T-helper 1 cell treated with Interleukin-12 subunit alpha and Interleukin-12 subunit beta and Interleukin-4 antibody, amounts not matched to agents 30 μg/mL and 1 μg/mL, for 36 hours (primary cell): ENCODE measurements around the gene CDHR3.

Source experiments
- H3K27ac Mint-ChIP-seq: one replicate; pipeline ENCODE4 v1.8.0; 2021; ENCODE audit warnings: mild to moderate bottlenecking, mixed read lengths
- H3K27me3 Mint-ChIP-seq: one replicate; pipeline ENCODE4 v1.8.0; 2021; ENCODE audit warnings: low read depth, mixed read lengths
- H3K36me3 Mint-ChIP-seq: one replicate; pipeline ENCODE4 v1.8.0; 2021; ENCODE audit warnings: low read depth, mixed read lengths
- H3K4me1 Mint-ChIP-seq: one replicate; pipeline ENCODE4 v1.8.0; 2021; ENCODE audit warnings: low read depth, mixed read lengths
- H3K4me3 Mint-ChIP-seq: one replicate; pipeline ENCODE4 v1.8.0; 2021; ENCODE audit warnings: mild to moderate bottlenecking, moderate library complexity, mixed read lengths
- H3K9me3 Mint-ChIP-seq: one replicate; pipeline ENCODE4 v1.8.0; 2021; ENCODE audit warnings: mixed read lengths

CDHR3 gene

DNA sequence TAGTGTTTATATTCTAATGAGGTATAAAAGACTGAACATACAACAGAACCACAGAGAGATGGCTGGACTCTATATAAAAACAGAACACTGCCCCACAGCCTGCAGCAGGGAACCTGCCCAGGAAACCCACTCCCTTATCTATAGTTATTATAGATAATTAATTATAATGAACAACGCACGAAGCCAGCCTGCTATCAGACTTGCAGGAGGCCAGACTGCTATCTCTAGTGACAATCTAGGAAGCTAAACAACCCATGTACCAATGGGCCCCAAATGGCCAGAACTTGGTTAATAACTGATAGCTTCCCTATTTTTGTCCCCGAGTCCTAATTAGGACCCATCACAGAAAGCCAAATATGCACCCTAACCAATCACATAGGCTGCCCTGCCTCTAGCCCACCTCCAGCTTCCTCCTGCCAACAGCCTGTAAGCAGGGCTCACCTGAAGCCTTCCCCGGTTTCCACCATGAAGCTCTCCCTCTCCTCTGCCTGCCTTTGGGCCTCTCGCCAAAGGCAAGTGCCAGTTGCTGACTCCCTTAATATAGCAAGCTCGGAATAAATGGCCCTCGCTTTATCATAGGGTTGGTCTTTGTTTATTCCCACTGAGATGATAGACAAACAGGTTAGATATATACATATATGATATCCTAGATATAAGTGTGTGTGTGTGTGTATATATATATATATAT is 74.6 kb downstream of the CDHR3 start:
- peaks cover 5% of the 10 kb centered on the region for H3K4me1 Mint-ChIP-seq
- no peaks in the 10 kb centered on the region for H3K36me3 Mint-ChIP-seq
- peaks cover 35% of the 10 kb centered on the region for H3K27me3 Mint-ChIP-seq
- H3K4me3 Mint-ChIP-seq, result no peak overlapping the region
- no peaks in the 10 kb centered on the region for H3K9me3 Mint-ChIP-seq
- no peak overlapping the region for H3K27ac Mint-ChIP-seq

DNA sequence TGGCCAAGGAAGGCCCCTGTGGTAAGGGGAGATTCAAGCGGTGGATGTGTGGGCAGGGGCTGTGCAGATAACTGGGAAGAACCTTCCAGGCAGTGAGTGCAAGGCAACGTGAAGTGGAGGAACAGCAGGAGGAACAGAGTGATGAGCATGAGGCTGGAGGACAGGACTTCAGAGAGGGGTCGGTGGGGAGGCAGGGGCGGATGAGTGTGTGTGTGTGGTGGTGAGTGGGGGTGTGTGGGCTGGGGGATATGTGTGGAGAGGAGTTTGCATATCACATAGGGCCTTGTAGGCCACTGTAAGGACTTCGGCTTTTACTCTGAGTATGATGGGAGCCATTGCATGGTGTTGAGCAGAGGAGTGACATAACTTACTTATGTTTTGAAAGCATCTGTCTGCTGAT is 75.2 kb downstream of the CDHR3 start:
- Mint-ChIP-seq H3K36me3 (no peaks in the 10 kb centered on the region), H3K27ac (no peak overlapping the region), H3K4me3 (no peak overlapping the region), H3K4me1 (peaks cover 9% of the 10 kb centered on the region), H3K9me3 (no peaks in the 10 kb centered on the region), H3K27me3 (peaks cover 33% of the 10 kb centered on the region)

DNA sequence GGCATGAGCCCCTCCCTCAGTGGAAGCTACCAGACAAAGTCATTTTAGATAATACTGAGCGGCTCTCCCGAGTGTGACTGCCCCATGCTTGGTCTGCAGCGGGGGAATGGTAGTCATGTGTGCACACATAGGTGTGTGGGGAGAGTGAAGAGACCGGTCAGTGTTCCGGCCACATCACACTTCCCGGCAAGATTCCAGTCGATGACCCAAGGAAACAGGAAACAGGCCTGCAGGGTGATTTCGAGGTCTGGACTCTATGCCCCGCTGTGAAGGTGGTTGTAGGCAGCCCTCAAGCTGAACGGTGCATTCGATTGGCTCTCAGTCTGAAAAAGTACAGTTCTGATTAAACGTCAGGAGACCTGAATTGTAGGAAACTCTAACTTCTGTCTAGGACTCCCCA is 75.9 kb downstream of the CDHR3 start:
- H3K4me1 Mint-ChIP-seq, result peaks cover 9% of the 10 kb centered on the region
- no peaks in the 10 kb centered on the region for H3K9me3 Mint-ChIP-seq
- no peak overlapping the region for H3K27ac Mint-ChIP-seq
- peaks cover 36% of the 10 kb centered on the region for H3K27me3 Mint-ChIP-seq
- no peak overlapping the region for H3K4me3 Mint-ChIP-seq
- H3K36me3 Mint-ChIP-seq, result no peaks in the 10 kb centered on the region

DNA sequence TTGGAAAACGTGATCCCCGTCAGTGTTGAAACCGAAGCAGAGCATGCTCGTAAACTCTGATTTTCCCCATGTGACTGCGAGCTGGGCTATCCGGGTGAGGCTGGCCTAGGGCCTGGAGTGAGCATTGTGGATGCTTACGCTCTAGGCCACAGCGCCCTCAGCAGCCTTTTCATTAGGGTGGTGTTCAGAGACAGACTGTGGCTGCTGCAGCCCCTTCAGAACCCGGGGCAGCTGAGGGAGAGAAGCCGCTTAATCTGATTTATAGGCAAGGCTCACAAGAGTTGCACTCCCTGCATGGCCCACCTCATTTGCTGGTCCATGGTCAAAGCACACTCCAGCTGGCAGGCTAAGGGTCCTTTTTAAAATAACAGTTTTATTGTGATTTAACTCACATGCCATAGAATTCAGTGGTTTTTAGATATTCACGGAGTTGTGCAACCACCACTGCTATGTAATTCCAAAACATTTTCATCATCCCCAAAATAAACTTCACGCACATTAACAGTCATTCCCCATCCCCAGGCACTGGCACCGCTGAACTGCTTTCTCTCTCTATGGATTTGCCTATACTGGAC is 76.5 kb downstream of the CDHR3 start:
- H3K27ac Mint-ChIP-seq, result no peak overlapping the region
- H3K36me3 Mint-ChIP-seq, result no peaks in the 10 kb centered on the region
- no peak overlapping the region for H3K4me3 Mint-ChIP-seq
- H3K9me3 Mint-ChIP-seq, result no peaks in the 10 kb centered on the region
- H3K4me1 Mint-ChIP-seq, result peaks cover 9% of the 10 kb centered on the region
- peaks cover 40% of the 10 kb centered on the region for H3K27me3 Mint-ChIP-seq

DNA sequence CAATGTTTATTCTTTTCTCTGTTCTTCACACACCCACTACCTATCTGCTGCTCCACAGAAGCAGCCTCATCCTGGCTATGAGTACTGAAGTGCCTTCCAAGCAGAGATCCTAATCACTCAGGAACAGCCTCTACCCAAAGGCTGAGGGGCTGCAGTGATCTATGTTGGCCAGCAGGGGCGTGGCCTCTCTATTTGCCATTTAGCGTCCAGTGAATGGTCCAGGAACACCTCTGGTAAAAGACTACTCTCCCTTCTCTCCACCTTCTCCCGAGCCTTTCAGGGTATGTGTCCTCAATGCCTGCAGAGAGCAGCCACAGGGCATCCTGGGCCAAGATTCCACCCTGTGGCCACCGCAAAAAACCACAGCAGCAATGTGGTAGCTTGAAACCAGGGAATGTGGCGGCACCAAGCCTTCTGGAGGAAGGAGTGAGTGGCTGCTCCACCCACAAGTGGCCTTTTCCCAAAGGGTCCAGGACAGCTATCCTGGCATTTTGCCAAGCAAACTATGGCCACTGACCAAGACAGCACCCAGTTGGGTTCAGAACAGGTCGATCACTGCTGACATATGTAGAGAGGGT is 78.2 kb downstream of the CDHR3 start:
- no peak overlapping the region for H3K27ac Mint-ChIP-seq
- peaks cover 51% of the 10 kb centered on the region for H3K27me3 Mint-ChIP-seq
- no peak overlapping the region for H3K4me3 Mint-ChIP-seq
- no peaks in the 10 kb centered on the region for H3K9me3 Mint-ChIP-seq
- H3K36me3 Mint-ChIP-seq, result no peaks in the 10 kb centered on the region
- peaks cover 9% of the 10 kb centered on the region for H3K4me1 Mint-ChIP-seq

DNA sequence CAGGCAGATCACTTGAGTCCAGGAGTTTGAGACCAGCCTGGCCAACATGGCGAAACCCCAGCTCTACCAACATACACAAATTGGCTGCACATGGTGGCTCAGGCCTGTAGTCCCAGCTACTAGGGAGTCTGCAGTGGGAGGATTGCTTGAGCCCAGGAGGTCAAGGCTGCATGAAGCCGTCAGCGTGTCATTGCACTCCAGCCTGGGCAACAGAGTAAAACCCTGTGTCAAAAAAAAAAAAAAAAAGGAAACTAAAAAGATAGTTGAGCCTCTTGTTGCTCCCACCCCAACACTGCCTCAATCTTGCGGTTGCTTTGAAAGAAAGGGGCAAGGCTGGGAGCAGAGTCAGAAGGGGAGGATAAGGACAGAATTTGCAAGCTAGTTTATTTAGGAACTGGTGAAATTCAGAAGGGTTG is 79.1 kb downstream of the CDHR3 start:
- Mint-ChIP-seq H3K36me3 (no peaks in the 10 kb centered on the region), H3K27me3 (peaks cover 58% of the 10 kb centered on the region), H3K4me1 (peaks cover 9% of the 10 kb centered on the region), H3K4me3 (no peak overlapping the region), H3K27ac (no peak overlapping the region), H3K9me3 (no peaks in the 10 kb centered on the region)

DNA sequence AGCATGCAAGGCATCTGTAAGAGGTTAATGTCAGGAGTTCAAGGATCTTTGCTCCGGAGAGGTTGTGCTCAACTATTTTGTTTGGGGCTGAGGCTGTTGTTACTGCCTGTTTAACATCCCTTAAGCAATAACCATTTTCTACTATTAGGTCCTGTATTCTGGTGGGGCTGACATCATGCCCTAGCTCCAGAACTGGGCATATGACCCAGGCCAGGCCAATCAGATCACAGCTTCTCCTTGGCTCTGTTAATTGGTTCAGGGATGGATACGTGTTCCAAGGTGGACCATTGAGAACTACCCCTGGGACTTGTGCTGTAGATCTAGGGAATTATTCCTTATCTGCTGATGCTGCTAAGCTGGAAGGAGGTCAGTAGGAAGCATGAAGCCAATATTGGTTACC is 82.1 kb downstream of the CDHR3 start:
- Mint-ChIP-seq H3K27ac (no peak overlapping the region), H3K4me1 (peaks cover 9% of the 10 kb centered on the region), H3K4me3 (no peak overlapping the region), H3K27me3 (peaks cover 54% of the 10 kb centered on the region), H3K9me3 (no peaks in the 10 kb centered on the region), H3K36me3 (no peaks in the 10 kb centered on the region)

DNA sequence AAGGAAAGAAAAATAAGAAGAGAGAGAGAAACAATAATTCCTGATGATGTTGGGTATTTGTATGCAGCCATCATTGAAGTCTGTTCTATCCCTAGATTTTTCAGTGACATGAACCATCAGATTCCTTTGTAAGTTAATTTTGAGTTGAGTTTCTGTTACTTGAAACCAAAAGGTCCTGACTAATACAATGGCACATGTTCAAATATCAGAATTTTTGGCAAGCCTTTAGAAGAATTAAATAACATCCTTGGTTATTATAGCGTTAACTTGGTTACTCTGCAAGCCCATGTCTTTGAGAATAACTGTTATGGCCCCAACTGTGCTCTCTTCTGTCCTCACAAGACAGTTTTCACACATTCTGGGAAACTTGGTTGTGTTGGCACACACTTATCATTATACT is 82.5 kb downstream of the CDHR3 start:
- H3K4me1 Mint-ChIP-seq, result peaks cover 9% of the 10 kb centered on the region
- no peak overlapping the region for H3K27ac Mint-ChIP-seq
- no peaks in the 10 kb centered on the region for H3K9me3 Mint-ChIP-seq
- peaks cover 50% of the 10 kb centered on the region for H3K27me3 Mint-ChIP-seq
- no peak overlapping the region for H3K4me3 Mint-ChIP-seq
- H3K36me3 Mint-ChIP-seq, result no peaks in the 10 kb centered on the region

DNA sequence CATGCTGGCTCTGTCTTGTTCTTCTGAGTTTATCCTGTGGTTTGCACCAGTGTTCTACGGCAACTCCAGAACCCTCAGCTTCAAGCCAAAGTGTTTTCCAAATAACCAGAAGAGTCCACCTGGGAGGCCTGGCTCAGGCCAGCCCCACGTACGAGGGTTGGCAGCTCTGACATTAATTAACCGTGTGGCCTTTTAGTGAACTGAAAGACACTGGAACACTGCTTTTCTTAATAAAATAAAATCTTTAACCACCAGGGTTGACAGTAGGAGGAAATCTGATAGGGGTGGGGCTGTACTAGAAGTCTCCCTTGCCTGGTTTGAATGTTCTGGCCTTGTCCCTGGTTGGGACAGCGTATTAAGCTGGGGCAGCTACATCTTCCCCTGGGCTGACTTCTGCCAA is 84.1 kb downstream of the CDHR3 start:
- no peak overlapping the region for H3K4me3 Mint-ChIP-seq
- no peaks in the 10 kb centered on the region for H3K9me3 Mint-ChIP-seq
- no peaks in the 10 kb centered on the region for H3K36me3 Mint-ChIP-seq
- no peak overlapping the region for H3K27ac Mint-ChIP-seq
- peaks cover 49% of the 10 kb centered on the region for H3K27me3 Mint-ChIP-seq
- peaks cover 6% of the 10 kb centered on the region for H3K4me1 Mint-ChIP-seq

DNA sequence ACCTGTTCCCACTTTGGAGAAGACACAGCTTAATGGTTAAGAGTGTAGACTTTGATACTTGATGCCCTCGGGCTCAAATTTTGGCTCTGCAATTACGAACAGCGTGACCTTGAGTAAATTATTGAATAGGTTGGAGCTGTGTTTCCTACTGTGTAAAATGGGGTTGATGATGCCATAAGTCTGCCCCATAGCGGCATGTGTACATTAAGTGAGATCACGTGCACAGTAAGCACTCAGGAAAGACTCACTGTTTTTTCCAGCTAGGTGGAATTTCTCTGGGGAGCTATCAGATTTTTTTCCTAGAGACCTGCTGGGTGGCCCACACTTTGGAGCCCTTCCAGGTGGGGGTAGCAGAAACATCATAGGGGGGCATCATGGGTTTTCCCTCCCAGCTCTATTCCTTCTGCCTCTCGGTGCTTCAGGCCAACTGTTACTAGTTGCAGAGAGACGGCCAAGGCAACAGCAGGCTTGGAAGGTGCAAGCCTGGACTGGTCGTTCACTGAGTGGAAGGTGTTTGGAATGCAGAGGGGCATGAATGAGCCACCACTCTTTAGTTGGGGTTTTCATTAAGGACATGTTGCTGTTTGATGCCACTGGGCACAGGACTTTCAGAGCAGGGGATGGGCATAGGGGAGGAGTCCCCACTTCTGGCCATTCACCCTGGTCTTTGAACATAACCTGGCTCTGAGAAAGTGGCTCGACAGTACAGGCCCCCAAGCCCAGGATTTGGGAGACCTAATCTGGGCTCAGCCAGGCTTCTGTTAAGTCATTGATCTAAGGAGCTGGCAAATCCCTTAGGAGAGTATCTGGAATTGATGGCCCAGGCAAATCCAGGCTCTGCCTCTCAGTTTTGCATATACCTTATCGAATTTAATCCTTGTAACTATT is 85.0 kb downstream of the CDHR3 start:
- Mint-ChIP-seq H3K27me3 (peaks cover 43% of the 10 kb centered on the region), H3K27ac (no peak overlapping the region), H3K4me1 (no peaks in the 10 kb centered on the region), H3K36me3 (no peaks in the 10 kb centered on the region), H3K9me3 (no peaks in the 10 kb centered on the region), H3K4me3 (no peak overlapping the region)

DNA sequence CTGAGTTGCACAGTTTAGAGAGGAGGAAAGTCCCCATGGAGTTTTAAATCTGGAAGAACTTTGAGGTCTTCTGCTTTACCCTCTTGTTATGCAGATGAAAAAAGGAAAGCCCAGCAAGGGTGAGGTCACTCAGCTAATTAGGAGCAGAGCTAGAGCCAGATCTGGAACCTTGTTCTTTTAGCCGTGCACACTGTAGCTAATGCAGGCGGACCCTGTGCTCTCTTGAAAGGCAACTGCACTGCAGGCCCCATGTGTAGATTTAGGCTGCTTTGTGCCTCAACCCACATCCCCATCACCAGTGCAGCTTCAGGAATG is 85.6 kb downstream of the CDHR3 start:
- H3K4me3 Mint-ChIP-seq, result no peak overlapping the region
- no peak overlapping the region for H3K27ac Mint-ChIP-seq
- no peaks in the 10 kb centered on the region for H3K36me3 Mint-ChIP-seq
- H3K27me3 Mint-ChIP-seq, result peaks cover 46% of the 10 kb centered on the region
- no peaks in the 10 kb centered on the region for H3K4me1 Mint-ChIP-seq
- H3K9me3 Mint-ChIP-seq, result no peaks in the 10 kb centered on the region

DNA sequence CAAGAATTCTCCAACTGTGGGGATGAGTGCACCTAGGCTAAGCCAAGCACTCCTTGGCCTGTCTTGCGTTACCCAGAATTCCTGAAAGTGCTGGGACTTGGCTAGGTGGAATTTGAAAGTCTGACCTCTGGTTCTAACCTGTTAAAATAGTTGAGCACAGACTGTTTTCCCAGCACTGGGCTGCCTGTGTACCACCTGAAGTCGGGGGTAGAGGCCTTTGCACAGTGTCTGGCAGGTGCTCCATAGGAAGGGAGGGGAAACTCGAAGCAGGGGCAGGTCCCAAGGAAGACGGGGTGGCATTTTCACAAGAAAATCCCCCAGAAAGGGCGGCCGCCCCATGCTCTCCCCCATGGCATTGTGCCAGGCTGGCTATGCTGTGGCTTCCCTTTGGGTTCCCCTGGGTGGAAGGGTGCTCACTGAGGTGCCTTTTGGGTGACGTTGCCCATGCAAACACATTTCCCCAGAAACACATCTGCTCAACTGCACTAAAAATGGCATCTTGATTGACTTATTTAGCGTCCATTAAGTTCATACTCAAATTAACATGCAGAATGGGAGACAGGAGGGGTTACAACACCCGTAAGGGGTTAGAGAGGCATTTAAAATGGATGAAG is 86.2 kb downstream of the CDHR3 start:
- Mint-ChIP-seq H3K36me3 (no peaks in the 10 kb centered on the region), H3K4me3 (no peak overlapping the region), H3K9me3 (no peaks in the 10 kb centered on the region), H3K27ac (no peak overlapping the region), H3K27me3 (peaks cover 47% of the 10 kb centered on the region), H3K4me1 (no peaks in the 10 kb centered on the region)

DNA sequence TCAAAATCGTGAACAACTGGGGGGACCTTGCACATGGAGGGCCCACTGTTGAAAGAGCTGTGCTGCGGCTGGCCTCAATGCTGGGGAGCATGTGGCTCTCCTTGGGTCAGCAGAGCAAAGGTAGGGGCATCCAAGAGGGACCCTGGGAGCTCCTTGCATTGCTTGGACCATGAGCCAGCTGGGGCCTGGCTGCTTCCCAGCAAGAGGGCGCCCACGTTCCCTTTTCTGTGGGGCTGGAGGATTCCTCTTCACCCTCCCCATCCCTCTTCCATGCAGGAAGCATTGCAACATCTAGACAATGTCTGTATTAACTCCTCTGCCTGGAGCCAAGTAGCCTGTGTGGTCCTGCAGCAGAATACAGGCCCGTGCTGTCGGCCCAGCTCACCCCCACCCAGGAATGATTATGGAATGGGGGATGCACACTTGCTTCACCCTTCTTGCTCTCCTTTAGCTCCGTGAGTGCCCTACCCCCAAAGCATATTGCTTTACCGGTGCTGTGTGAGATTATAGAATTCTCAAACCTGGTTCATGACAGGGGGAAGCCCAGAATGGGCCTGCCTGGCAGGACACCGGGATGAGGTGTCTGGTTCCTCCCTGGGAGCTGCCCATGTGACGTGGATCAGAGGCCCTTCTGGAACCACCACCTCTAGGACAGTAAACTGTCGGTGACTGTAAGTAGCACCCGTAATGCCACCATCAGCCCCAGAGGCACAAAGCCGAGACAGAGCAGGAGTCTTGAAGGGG is 87.1 kb downstream of the CDHR3 start:
- Mint-ChIP-seq H3K27ac (no peak overlapping the region), H3K27me3 (peaks cover 38% of the 10 kb centered on the region), H3K9me3 (no peaks in the 10 kb centered on the region), H3K36me3 (no peaks in the 10 kb centered on the region), H3K4me3 (no peak overlapping the region), H3K4me1 (no peaks in the 10 kb centered on the region)

DNA sequence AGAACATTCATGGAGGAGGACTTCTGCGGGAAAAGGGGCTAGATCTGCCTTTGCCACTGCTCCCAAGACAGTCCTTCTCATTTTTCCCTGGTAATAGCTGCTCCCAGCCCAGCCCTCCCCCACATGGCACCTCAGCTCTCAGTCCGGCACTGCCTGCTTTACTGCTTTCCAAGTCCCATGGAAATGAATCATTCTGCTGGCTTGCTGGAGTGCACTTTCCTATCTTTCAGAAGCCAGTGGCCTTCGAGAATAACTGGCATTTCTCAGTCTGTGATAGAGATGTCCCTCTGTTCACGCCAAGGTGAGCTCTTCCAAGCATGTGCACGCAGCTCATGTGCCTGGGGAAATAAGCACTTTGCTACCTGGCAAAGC is 87.7 kb downstream of the CDHR3 start:
- Mint-ChIP-seq H3K27ac (no peak overlapping the region), H3K4me3 (no peak overlapping the region), H3K27me3 (peaks cover 35% of the 10 kb centered on the region)

More for the DNA sequence above, 87.7 kb downstream of the CDHR3 start:
- no peaks in the 10 kb centered on the region for H3K4me1 Mint-ChIP-seq
- H3K36me3 Mint-ChIP-seq, result no peaks in the 10 kb centered on the region
- no peaks in the 10 kb centered on the region for H3K9me3 Mint-ChIP-seq
